HL-60 (cell line): Measurements from ENCODE around the gene GMEB2.

Experiments used
- DNase-seq, 2 experiments: peaks; one replicate each; pipeline ENCODE4 v3.0.0-alpha.2; 2010 to 2020; ENCODE audit warnings: low read depth in 1 of 2, low spot score in 1 of 2
- H3K27ac ChIP-seq: fragments of 250-450 bp; sonication (Bioruptor Pico); replicated peaks from 2 replicates; pipeline ENCODE4 v1.5.1; 2020; ENCODE audit warnings: mild to moderate bottlenecking, moderate library complexity
- H3K27me3 ChIP-seq: fragments of 250-450 bp; sonication (Bioruptor Pico); 2 replicates; pipeline ENCODE4 v1.5.1; 2021; ENCODE audit warnings: mild to moderate bottlenecking, moderate library complexity; ENCODE audit not compliant: insufficient read depth, poor library complexity, severe bottlenecking
- H3K4me3 ChIP-seq: replicated peaks from 2 replicates; pipeline ENCODE4 v1.5.1; 2011; ENCODE audit warnings: mild to moderate bottlenecking, control low read depth, low read length; ENCODE audit not compliant: insufficient read depth
- CTCF ChIP-seq: IDR thresholded peaks from one replicate; pipeline ENCODE4 v1.5.1; 2011; ENCODE audit warnings: low read length, control low read depth, inconsistent platforms; ENCODE audit not compliant: insufficient read depth
- GABPA ChIP-seq: IDR thresholded peaks from 2 replicates; pipeline ENCODE4 v1.6.1; 2012; ENCODE audit warnings: low read depth
- POLR2AphosphoS5 ChIP-seq: IDR thresholded peaks from 2 replicates; pipeline ENCODE4 v1.6.1; 2012; ENCODE audit warnings: low read depth
- REST ChIP-seq: IDR thresholded peaks from 2 replicates; pipeline ENCODE4 v1.6.1; 2012; ENCODE audit warnings: low read depth; ENCODE audit not compliant: insufficient replicate concordance
- SPI1 ChIP-seq: IDR thresholded peaks from 2 replicates; pipeline ENCODE4 v1.6.1; 2012; ENCODE audit warnings: low read depth, mild to moderate bottlenecking, borderline replicate concordance

The GMEB2 gene

GRCh38 chr20:63619505-63619904, 7.4 kb downstream of the GMEB2 start:
- TF ChIP-seq SPI1 (no peak), GABPA (no peak), CTCF (no peak), REST (no peak), POLR2AphosphoS5 (no peak)
- no peak for DNase-seq
- Histone ChIP-seq H3K27ac (no peak overlapping the region), H3K27me3 (no peaks in the 10 kb centered on the region), H3K4me3 (no peak overlapping the region)

DNA sequence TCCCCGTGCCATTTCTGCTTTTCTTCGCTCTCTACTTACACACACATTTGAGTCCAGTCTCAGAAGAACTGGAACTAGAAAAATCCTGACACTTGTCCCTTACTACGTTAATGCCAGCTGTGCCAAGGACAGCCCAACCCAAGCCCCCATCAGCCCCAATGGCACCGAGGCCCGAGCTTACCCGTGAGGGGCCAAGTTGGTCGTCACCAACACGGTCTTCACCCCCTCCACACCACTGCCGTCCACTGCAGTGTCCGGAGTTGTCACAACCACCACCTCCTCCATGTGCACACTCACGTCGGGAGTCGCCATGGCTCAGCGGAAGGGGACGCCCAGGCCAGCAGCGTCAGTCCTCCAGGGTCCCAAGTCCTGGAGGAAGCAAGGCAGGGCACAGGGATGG, 7.8 kb downstream of the GMEB2 start:
- no peak for DNase-seq
- H3K27ac ChIP-seq = no peak overlapping the region
- no peak overlapping the region for H3K4me3 ChIP-seq
- TF ChIP-seq REST (no peak), POLR2AphosphoS5 (no peak), CTCF (no peak), GABPA (no peak), SPI1 (no peak)
- no peaks in the 10 kb centered on the region for H3K27me3 ChIP-seq

- no peak overlapping the region for H3K4me3 ChIP-seq
- no peak for DNase-seq
- no peaks in the 10 kb centered on the region for H3K27me3 ChIP-seq
- H3K27ac ChIP-seq = no peak overlapping the region
- TF ChIP-seq SPI1 = no peak
- TF ChIP-seq POLR2AphosphoS5 = no peak
- TF ChIP-seq REST = no peak
- no peak for TF ChIP-seq GABPA
- TF ChIP-seq CTCF = no peak
Measured at GRCh38 chr20:63618291-63618980, 8.5 kb downstream of the GMEB2 start.
